HepG2 (cell line): Measurements from ENCODE around the gene PPP1R12B. TPM values are rescaled to one million over a fixed set of nuclear protein-coding genes. Genes with fewer than 3 reads are reported as not detected.

Experiments
- DMAP1 ChIP-seq: IDR thresholded peaks from 2 replicates; pipeline ENCODE4 v1.6.1; 2016
- FOXK2 ChIP-seq: fragments of 450-650 bp; IDR thresholded peaks from 2 replicates; pipeline ENCODE4 v1.6.1; 2016
- GZF1 ChIP-seq: sonication (generic); formaldehyde crosslinking; IDR thresholded peaks from 2 replicates; pipeline ENCODE4 v1.5.1; 2020; ENCODE audit warnings: mild to moderate bottlenecking, missing genetic modification reagents
- HNRNPH1 ChIP-seq: fragments of 200-400 bp; formaldehyde crosslinking; optimal IDR thresholded peaks from 2 replicates; pipeline ENCODE3; 2017; ENCODE audit warnings: mild to moderate bottlenecking, low read depth, low read length
- HOXA7 ChIP-seq: sonication (generic); formaldehyde crosslinking; IDR thresholded peaks from 2 replicates; pipeline ENCODE4 v1.8.1; 2022; ENCODE audit warnings: mild to moderate bottlenecking, missing genetic modification reagents, moderate library complexity
- HOXA9 ChIP-seq: sonication (generic); formaldehyde crosslinking; IDR thresholded peaks from 2 replicates; pipeline ENCODE4 v1.8.1; 2022; ENCODE audit warnings: missing genetic modification reagents, mild to moderate bottlenecking, moderate library complexity, borderline replicate concordance
- KLF15 ChIP-seq: sonication (generic); formaldehyde crosslinking; IDR thresholded peaks from 2 replicates; pipeline ENCODE4 v1.8.1; 2023; ENCODE audit warnings: borderline replicate concordance, mild to moderate bottlenecking, inconsistent platforms, missing genetic modification reagents, mixed read lengths
- MED8 ChIP-seq: sonication (generic); formaldehyde crosslinking; IDR thresholded peaks from 2 replicates; pipeline ENCODE4 v1.8.1; 2023; ENCODE audit warnings: mild to moderate bottlenecking, missing genetic modification reagents; ENCODE audit not compliant: insufficient replicate concordance
- MEIS2 ChIP-seq: sonication (generic); formaldehyde crosslinking; IDR thresholded peaks from 2 replicates; pipeline ENCODE4 v1.9.0; 2021; ENCODE audit warnings: mild to moderate bottlenecking, missing genetic modification reagents
- NCOR1 ChIP-seq: fragments of 200-600 bp; sonication (generic); IDR thresholded peaks from 2 replicates; pipeline ENCODE4 v1.7.0; 2017; ENCODE audit warnings: antibody characterized with exemption, low read length, borderline replicate concordance
- NFATC3 ChIP-seq: sonication (generic); formaldehyde crosslinking; IDR thresholded peaks from 2 replicates; pipeline ENCODE4 v1.5.1; 2020; ENCODE audit warnings: mild to moderate bottlenecking, missing genetic modification reagents
- NFE2L1 ChIP-seq: sonication (generic); formaldehyde crosslinking; IDR thresholded peaks from 2 replicates; pipeline ENCODE4 v1.4.0; 2020; ENCODE audit warnings: missing genetic modification reagents, mild to moderate bottlenecking, borderline replicate concordance
- RARG ChIP-seq: sonication (generic); formaldehyde crosslinking; IDR thresholded peaks from 2 replicates; pipeline ENCODE4 v1.4.0; 2020; ENCODE audit warnings: low read depth, mild to moderate bottlenecking, missing genetic modification reagents
- TARDBP ChIP-seq: sonication (generic); formaldehyde crosslinking; IDR thresholded peaks from 2 replicates; pipeline ENCODE4 v1.8.0; 2022; ENCODE audit warnings: mild to moderate bottlenecking, missing genetic modification reagents
- TBX3 ChIP-seq: fragments of 450-650 bp; IDR thresholded peaks from 2 replicates; pipeline ENCODE4 v1.6.1; 2017; ENCODE audit warnings: antibody characterized with exemption, mild to moderate bottlenecking, inconsistent platforms, borderline replicate concordance
- ZNF24 ChIP-seq: fragments of 450-650 bp; IDR thresholded peaks from 2 replicates; pipeline ENCODE4 v1.6.1; 2017; ENCODE audit warnings: antibody characterized with exemption, mild to moderate bottlenecking
- ZNF253 ChIP-seq: sonication (generic); formaldehyde crosslinking; IDR thresholded peaks from 2 replicates; pipeline ENCODE4 v1.8.0; 2022; ENCODE audit warnings: mild to moderate bottlenecking, missing genetic modification reagents, borderline replicate concordance
- ZNF3 ChIP-seq: IDR thresholded peaks from 2 replicates; pipeline ENCODE4 v1.7.0; 2017; ENCODE audit warnings: inconsistent platforms
- ZNF605 ChIP-seq: sonication (generic); formaldehyde crosslinking; IDR thresholded peaks from 2 replicates; pipeline ENCODE4 v1.8.0; 2022; ENCODE audit warnings: mild to moderate bottlenecking, missing genetic modification reagents
- ZNF652 ChIP-seq: IDR thresholded peaks from 2 replicates; pipeline ENCODE4 v1.6.1; 2016; ENCODE audit warnings: low read depth, borderline replicate concordance
- polyA plus RNA-seq, 8 experiments: library from polyadenylated mRNA; depleted of rRNA in 3 of 8; stranded (reverse) in 7 of 8; unstranded in 1 of 8; fragments of >200 nt; fragmentation: Illumina TruSeq in 4 of 8; extraction: Trizol in 4 of 8; gene quantifications; 2 replicates each; pipeline versions ENCODE4 v1.2.1 to v1.2.3, GENCODE V29; 2011 to 2016; ENCODE audit warnings: low read depth in 4 of 8, missing spikeins in 1 of 8, mixed read lengths in 1 of 8; ENCODE audit not compliant: insufficient read depth in 1 of 8
- total RNA-seq, 5 experiments: library from RNA; depleted of rRNA; stranded (reverse); fragments of >200 nt; fragmentation: Illumina TruSeq; extraction: Trizol; gene quantifications; 2 replicates each; pipeline ENCODE4 v1.2.3, GENCODE V29; 2016; ENCODE audit warnings: low read depth in 1 of 5
- TF ChIP-seq, protein P1 (sequence below), 2 experiments: sonication (generic) in 1 of 2; formaldehyde crosslinking in 1 of 2; IDR thresholded peaks; 2 replicates each; pipeline versions ENCODE4 v1.4.0 to v1.6.1; 2016 to 2020; ENCODE audit warnings: borderline replicate concordance in 1 of 2, low read depth in 1 of 2, mild to moderate bottlenecking in 1 of 2, missing genetic modification reagents in 1 of 2
- TF ChIP-seq, protein P2 (sequence below): sonication (generic); formaldehyde crosslinking; IDR thresholded peaks from 2 replicates; pipeline ENCODE4 v1.8.0; 2023; ENCODE audit warnings: mild to moderate bottlenecking, missing genetic modification reagents
- TF ChIP-seq, protein P3 (sequence below): sonication (generic); formaldehyde crosslinking; IDR thresholded peaks from 2 replicates; pipeline ENCODE4 v1.4.0; 2020; ENCODE audit warnings: missing genetic modification reagents
- TF ChIP-seq, protein P4 (sequence below): sonication (generic); formaldehyde crosslinking; IDR thresholded peaks from 2 replicates; pipeline ENCODE4 v1.5.0; 2020; ENCODE audit warnings: missing genetic modification reagents

PPP1R12B gene
- total and polyA plus RNA-seq, 2 of the 13 experiments (the other 11 are each of a cell fraction or from before 2014, with no cell fraction given): 12.0 to 13.6 TPM

DNA sequence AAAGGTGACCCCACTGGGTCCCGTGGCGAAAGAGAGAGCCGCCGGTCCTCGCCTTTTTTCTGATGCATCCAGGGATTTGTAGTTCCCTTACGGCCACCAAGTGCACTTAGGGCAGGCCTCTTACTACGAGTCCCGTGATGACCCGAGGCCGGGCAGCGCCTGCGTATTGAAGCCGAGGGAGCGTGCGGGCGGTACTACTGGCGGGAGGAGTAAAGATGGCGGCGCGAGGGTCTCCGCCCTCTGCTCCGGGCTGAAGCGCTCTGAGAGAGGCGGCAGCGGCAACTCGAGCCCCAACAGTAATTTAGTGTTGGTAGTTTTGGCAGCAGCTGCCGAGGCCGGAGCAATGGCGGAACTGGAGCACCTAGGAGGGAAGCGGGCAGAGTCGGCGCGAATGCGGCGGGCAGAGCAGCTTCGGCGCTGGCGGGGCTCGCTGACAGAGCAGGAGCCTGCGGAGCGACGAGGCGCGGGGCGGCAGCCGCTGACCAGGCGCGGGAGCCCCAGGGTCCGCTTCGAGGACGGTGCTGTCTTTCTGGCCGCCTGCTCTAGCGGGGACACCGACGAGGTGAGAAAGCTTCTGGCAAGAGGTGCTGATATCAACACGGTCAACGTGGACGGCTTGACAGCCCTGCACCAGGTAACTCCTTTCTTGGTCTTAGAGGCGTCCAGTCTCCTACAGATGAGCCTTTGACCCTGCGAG lies at the start of gene PPP1R12B (continued):
- TF ChIP-seq TARDBP (CRISPR knock-in tag): 0 out of 2 replicates have a peak, but pooled peaks have one; percentile 54
- TF ChIP-seq NCOR1: peak; percentile 39; the same call in 1 of the 2 replicates
- TF ChIP-seq, protein P1, sequence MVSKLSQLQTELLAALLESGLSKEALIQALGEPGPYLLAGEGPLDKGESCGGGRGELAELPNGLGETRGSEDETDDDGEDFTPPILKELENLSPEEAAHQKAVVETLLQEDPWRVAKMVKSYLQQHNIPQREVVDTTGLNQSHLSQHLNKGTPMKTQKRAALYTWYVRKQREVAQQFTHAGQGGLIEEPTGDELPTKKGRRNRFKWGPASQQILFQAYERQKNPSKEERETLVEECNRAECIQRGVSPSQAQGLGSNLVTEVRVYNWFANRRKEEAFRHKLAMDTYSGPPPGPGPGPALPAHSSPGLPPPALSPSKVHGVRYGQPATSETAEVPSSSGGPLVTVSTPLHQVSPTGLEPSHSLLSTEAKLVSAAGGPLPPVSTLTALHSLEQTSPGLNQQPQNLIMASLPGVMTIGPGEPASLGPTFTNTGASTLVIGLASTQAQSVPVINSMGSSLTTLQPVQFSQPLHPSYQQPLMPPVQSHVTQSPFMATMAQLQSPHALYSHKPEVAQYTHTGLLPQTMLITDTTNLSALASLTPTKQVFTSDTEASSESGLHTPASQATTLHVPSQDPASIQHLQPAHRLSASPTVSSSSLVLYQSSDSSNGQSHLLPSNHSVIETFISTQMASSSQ (IDR thresholded peaks at IDR 0.05; ENCODE audit: low read depth): no peak
- TF ChIP-seq, protein P1 (CRISPR knock-in tag; IDR thresholded peaks at IDR 0.05; ENCODE audit: borderline replicate concordance): peak; percentile 63; the same call in 1 of the 2 replicates
- no peak for TF ChIP-seq ZNF3
- no peak for TF ChIP-seq NFE2L1 (CRISPR knock-in tag)
- TF ChIP-seq TBX3: peak; percentile 33; the same call in 1 of the 2 replicates
- TF ChIP-seq HOXA7 (CRISPR knock-in tag): no peak
- TF ChIP-seq ZNF605 (CRISPR knock-in tag): no peak; the same call in 1 of the 2 replicates
- TF ChIP-seq KLF15 (CRISPR knock-in tag): no peak; the same call in 1 of the 2 replicates
- no peak for TF ChIP-seq ZNF24
- TF ChIP-seq, protein P2, sequence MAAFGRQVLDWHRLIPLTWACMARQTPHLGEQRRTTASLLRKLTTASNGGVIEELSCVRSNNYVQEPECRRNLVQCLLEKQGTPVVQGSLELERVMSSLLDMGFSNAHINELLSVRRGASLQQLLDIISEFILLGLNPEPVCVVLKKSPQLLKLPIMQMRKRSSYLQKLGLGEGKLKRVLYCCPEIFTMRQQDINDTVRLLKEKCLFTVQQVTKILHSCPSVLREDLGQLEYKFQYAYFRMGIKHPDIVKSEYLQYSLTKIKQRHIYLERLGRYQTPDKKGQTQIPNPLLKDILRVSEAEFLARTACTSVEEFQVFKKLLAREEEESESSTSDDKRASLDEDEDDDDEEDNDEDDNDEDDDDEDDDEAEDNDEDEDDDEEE (CRISPR knock-in tag): no peak
- TF ChIP-seq NFATC3 (CRISPR knock-in tag): 0 out of 2 replicates have a peak, but pooled peaks have one; percentile 53
- TF ChIP-seq ZNF652 (CRISPR knock-in tag): no peak
- TF ChIP-seq GZF1 (CRISPR knock-in tag): no peak
- no peak for TF ChIP-seq DMAP1 (CRISPR knock-in tag)
- no peak for TF ChIP-seq RARG (CRISPR knock-in tag)
- TF ChIP-seq HNRNPH1: no peak
- no peak for TF ChIP-seq ZNF253 (CRISPR knock-in tag)
- TF ChIP-seq, protein P3, sequence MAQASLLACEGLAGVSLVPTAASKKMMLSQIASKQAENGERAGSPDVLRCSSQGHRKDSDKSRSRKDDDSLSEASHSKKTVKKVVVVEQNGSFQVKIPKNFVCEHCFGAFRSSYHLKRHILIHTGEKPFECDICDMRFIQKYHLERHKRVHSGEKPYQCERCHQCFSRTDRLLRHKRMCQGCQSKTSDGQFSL: 0 out of 2 replicates have a peak, but pooled peaks have one; percentile 47
- no peak for TF ChIP-seq HOXA9 (CRISPR knock-in tag)
- TF ChIP-seq MEIS2 (CRISPR knock-in tag): peak; percentile 19; the same call in 1 of the 2 replicates
- TF ChIP-seq, protein P4, sequence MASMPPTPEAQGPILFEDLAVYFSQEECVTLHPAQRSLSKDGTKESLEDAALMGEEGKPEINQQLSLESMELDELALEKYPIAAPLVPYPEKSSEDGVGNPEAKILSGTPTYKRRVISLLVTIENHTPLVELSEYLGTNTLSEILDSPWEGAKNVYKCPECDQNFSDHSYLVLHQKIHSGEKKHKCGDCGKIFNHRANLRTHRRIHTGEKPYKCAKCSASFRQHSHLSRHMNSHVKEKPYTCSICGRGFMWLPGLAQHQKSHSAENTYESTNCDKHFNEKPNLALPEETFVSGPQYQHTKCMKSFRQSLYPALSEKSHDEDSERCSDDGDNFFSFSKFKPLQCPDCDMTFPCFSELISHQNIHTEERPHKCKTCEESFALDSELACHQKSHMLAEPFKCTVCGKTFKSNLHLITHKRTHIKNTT (CRISPR knock-in tag): no peak; the same call in 1 of the 2 replicates
- TF ChIP-seq FOXK2: no peak
- TF ChIP-seq MED8 (CRISPR knock-in tag): peak; percentile 48
